Inflammatory macrophage treated with lipopolysaccharide for 1 hour (primary cell): ENCODE data around the gene HDAC10.

Source experiments
- DNase-seq, 2 donors: peaks; one replicate each; pipeline ENCODE4 v3.0.0-alpha.2; 2020 to 2022

The HDAC10 gene, protein sequence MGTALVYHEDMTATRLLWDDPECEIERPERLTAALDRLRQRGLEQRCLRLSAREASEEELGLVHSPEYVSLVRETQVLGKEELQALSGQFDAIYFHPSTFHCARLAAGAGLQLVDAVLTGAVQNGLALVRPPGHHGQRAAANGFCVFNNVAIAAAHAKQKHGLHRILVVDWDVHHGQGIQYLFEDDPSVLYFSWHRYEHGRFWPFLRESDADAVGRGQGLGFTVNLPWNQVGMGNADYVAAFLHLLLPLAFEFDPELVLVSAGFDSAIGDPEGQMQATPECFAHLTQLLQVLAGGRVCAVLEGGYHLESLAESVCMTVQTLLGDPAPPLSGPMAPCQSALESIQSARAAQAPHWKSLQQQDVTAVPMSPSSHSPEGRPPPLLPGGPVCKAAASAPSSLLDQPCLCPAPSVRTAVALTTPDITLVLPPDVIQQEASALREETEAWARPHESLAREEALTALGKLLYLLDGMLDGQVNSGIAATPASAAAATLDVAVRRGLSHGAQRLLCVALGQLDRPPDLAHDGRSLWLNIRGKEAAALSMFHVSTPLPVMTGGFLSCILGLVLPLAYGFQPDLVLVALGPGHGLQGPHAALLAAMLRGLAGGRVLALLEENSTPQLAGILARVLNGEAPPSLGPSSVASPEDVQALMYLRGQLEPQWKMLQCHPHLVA

GRCh38 chr22:50250555-50251476 lies at the start of gene HDAC10:
Gene HDAC10, minus strand, starts transcription at chr22:50251265. Its CDS starts 233 bp downstream, at chr22:50251032.
- peak; percentile 78 to 90 for DNase-seq

DNA sequence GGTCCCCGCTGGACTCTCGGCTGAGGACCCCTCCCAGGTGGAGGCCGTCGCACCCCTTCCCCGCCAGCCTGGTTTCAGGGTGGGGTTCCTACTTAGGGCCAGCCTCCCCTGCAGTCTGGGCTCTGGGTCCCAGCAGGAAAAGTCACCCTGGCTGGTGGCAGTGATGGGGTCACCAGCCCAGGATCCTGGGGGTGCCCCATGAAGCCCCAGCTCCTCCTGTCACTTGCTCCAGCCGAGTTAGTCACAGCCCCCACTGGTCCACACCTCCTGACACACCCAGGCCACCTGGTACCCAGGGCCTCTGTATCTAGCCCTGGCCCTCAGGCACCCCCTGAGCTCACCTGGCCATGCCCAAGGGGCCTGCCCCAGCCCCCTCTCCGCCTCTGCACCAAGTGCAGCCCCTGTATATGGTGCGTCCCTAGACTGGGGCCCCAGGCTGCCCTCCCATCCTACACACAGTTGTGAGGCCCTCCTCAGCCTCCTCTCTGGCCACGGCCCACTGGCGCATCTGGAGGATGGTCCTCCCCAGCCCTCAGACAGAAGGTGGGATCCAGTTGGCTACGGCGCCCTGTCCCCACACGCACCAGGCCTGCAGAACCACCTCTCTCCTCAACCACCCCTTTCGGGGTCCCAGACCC lies 49.7 kb upstream of the HDAC10 start:
- DNase-seq, result no peak

- DNase-seq, result no peak
These were observed 48.9 kb upstream of the HDAC10 start for GRCh38 chr22:50299785-50300619.

DNA sequence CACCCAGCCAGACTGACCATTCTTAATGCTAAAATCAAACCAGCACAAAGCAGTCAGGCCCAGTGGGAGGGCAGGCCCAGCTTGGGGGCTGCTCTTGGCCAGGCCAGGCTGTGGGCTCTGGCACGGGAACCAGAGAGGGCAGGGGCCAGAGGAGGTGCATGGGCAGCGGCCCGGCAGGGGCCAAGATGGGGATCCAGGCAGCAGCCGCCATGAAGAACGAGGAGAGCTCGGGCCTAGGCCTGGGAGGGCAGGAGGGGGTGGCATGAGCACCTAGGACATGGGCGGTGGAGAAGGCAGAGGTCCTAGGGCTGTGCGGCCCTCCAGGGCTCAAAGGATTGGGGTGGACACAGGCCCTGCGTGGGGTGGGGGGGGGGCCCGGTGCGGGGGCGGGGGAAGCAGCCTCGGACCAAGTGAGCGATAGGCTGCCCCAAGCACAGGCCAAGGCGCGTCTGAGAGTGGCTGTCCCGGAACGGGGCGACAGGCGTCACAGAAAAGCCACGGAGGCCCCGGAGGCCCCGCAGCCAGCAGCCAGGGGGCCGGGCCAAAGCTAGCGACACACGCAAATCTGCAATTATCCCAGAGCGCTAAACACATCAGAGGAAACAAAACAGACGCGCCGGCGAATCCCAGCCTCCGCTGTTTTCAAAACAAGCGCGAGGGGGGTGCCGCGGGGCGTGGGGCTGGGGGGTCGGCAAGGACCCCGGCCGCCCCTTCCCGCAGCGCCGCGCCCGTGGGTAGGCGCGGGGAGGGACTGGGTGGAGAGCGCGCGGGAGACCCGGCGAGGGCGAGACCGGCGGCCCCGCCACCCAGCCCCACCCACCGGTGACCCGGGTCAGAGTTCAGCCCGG lies 48.1 kb upstream of the HDAC10 start:
- no peak for DNase-seq

GRCh38 chr22:50298266-50298637 lies 47.2 kb upstream of the HDAC10 start:
- DNase-seq, result no peak

GRCh38 chr22:50297510-50298265 lies 46.6 kb upstream of the HDAC10 start:
- DNase-seq, result no peak

DNA sequence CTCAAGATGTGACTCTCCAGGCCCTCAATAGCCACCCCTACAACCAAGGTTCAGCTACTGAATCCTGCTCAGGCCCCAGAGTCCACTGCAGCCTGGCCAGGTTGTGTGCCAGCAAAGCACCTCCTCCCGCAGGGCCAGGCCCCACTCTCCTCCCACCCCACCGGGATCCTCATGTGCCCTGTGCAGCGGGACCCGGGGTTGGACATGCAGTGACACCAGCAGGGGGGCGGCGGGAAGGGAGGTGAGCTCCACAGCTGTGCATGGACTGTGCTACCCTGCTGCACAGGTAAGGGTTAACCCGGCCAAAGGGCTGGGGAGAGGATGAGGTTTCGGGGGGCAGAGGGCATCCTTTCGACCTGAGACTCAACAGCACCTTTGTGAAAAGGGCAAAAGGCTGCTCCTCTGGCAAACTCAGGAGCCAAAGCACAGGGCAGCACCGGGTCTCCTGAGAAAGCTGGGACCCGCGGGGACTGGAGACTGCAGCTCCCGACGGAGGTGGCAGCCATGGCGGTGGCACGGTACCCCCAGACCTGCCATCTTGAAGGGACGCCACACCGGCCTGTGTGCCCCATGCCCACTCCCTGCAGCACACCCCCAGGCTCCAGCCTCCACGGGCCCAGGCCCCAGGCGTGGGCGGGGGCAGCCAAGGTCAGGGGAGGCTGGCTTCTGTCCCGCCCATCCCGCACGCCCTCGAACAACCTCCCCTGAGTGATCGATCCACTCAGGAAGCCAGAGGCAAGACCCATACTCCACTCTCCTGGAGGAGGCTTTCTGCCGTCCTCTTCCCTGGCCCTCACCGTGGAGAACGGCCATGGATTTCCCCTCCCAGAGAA lies 45.8 kb upstream of the HDAC10 start:
- DNase-seq, result no peak

- DNase-seq, result no peak
These were observed 43.2 kb upstream of the HDAC10 start for GRCh38 chr22:50294319-50294656.

- no peak for DNase-seq
These were observed 42.6 kb upstream of the HDAC10 start for GRCh38 chr22:50293441-50294318.

DNA sequence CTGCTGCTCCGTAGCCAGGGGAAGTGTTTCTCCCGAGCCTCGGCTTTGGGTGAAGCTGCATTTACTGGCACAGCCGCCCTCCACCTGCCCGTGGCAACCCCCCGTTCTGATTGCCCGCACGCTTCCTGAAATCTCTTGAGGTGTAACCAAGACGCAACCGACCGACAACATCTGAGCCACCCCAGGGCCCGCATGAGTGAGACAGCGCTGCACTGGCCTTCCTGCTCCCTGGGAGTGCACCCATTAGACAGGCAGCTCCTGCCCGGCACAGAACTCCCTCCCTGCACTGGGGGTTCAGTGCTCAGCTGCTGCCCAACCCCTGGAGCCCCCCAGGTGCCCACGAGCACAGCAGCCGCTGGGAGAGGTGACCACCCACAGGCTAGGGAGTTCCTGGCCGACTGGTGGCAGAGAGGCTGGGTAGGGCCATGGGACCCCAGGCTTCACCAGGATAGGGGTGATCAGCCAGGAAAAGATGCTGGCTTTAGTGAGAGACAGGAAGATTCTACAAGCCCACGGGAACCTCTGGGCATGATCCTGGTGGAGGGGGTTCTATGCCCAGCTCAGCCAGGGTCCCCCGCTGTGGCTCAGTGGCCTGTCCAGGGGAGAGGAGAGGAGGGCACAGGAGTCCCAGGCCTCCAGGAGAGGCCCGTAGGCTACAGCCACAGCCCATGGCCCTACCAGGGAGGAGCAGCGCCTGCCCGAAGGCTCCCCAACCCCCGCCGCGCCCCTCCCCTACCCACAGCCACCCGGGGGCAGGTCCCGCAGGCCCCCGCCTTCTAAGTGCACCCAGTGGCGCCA lies 41.8 kb upstream of the HDAC10 start:
- no peak for DNase-seq

GRCh38 chr22:50289942-50290630 lies 39.0 kb upstream of the HDAC10 start:
- DNase-seq, result no peak

- no peak for DNase-seq
These were observed 38.3 kb upstream of the HDAC10 start for GRCh38 chr22:50289151-50289941.

DNA sequence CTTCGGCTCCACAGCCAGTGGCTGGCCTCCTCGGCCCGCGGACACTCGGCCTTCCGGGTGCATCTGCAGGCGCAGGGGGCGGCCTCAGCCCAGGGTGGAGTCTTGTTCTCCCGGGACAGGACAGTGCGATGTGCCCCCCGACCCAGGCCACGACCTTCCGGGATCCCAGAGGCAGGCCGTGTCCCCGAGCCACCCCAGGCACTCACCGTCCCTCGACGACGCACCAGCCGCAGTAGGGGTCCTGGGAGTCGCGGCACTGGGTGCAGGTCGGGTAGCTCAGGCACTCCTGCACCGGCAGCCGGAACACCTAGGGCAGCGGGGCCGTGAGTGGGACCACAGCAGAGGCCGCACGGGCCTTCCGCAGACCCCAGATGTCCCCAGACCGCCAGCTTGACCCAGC lies 36.7 kb upstream of the HDAC10 start:
- DNase-seq, result no peak

DNA sequence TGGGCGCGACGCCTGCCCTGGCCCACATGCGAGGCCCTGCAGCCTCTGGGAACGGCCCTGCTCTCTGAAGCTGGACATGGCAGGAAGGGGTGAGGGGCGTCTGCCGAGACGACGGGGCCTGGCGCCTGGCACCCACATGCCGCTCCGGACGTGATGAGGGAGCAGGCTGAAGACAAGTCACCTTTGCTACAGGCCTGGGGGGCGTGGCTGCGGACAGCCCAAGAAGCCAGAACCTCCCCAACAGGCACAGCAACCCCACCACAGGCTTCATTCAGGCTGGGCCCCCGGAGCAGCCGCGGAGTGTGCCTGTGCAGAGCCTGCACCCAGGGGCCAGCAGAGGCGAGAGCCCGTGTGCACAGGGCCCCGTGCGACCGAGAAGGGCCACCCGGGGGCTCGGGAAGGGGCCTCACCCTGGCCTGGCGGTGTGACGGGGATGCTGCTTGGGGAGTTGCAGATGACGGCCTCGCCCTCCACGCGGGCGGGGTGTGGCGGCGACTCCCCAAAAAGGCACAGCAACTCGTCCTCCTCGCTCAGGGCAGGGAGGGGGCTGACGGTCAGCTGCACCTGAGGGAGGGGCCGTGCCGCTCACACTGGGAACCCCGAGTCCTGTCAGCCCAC lies 35.7 kb upstream of the HDAC10 start:
- DNase-seq, result no peak

- no peak for DNase-seq
These were observed 35.2 kb upstream of the HDAC10 start for GRCh38 chr22:50286275-50286674.
